WTC11 (cell line): ENCODE data around the gene PATL2.

Experiments used
- NFE2L1 ChIP-seq: sonication (generic); formaldehyde crosslinking; IDR thresholded peaks from 2 replicates; pipeline ENCODE4 v1.8.1; 2023; ENCODE audit warnings: missing genetic modification reagents
- NR2C2 ChIP-seq: sonication (generic); formaldehyde crosslinking; IDR thresholded peaks from 2 replicates; pipeline ENCODE4 v1.8.0; 2022; ENCODE audit warnings: mild to moderate bottlenecking, missing genetic modification reagents
- ZNF263 ChIP-seq: sonication (generic); formaldehyde crosslinking; IDR thresholded peaks from 2 replicates; pipeline ENCODE4 v1.8.1; 2022; ENCODE audit warnings: low read depth, mild to moderate bottlenecking, moderate library complexity, missing genetic modification reagents
- TF ChIP-seq, protein P1 (sequence below): sonication (generic); formaldehyde crosslinking; IDR thresholded peaks from 2 replicates; pipeline ENCODE4 v1.8.1; 2023; ENCODE audit warnings: mild to moderate bottlenecking, missing genetic modification reagents, moderate library complexity
- TF ChIP-seq, protein P2 (sequence below): sonication (generic); formaldehyde crosslinking; IDR thresholded peaks from 2 replicates; pipeline ENCODE4 v1.8.0; 2022; ENCODE audit warnings: mild to moderate bottlenecking, missing genetic modification reagents
- TF ChIP-seq, protein P3 (sequence below): fragments of 200-600 bp; IDR thresholded peaks from 2 replicates; pipeline ENCODE4 v1.8.0; 2022; ENCODE audit warnings: antibody characterized with exemption

DNA sequence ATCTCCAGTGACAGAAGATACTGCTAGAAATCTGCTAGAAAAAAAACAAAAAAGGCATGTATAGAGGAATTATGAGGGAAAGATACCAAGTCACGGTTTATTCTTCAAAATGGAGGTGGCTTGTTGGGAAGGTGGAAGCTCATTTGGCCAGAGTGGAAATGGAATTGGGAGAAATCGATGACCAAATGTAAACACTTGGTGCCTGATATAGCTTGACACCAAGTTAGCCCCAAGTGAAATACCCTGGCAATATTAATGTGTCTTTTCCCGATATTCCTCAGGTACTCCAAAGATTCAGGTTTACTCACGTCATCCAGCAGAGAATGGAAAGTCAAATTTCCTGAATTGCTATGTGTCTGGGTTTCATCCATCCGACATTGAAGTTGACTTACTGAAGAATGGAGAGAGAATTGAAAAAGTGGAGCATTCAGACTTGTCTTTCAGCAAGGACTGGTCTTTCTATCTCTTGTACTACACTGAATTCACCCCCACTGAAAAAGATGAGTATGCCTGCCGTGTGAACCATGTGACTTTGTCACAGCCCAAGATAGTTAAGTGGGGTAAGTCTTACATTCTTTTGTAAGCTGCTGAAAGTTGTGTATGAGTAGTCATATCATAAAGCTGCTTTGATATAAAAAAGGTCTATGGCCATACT, 4.1 kb upstream of the PATL2 start:
- TF ChIP-seq ZNF263 (no peak), NR2C2 (CRISPR knock-in tag) (no peak), NFE2L1 (CRISPR knock-in tag) (no peak)
- TF ChIP-seq, protein P1, sequence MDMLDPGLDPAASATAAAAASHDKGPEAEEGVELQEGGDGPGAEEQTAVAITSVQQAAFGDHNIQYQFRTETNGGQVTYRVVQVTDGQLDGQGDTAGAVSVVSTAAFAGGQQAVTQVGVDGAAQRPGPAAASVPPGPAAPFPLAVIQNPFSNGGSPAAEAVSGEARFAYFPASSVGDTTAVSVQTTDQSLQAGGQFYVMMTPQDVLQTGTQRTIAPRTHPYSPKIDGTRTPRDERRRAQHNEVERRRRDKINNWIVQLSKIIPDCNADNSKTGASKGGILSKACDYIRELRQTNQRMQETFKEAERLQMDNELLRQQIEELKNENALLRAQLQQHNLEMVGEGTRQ (CRISPR knock-in tag): no peak
- TF ChIP-seq, protein P2, sequence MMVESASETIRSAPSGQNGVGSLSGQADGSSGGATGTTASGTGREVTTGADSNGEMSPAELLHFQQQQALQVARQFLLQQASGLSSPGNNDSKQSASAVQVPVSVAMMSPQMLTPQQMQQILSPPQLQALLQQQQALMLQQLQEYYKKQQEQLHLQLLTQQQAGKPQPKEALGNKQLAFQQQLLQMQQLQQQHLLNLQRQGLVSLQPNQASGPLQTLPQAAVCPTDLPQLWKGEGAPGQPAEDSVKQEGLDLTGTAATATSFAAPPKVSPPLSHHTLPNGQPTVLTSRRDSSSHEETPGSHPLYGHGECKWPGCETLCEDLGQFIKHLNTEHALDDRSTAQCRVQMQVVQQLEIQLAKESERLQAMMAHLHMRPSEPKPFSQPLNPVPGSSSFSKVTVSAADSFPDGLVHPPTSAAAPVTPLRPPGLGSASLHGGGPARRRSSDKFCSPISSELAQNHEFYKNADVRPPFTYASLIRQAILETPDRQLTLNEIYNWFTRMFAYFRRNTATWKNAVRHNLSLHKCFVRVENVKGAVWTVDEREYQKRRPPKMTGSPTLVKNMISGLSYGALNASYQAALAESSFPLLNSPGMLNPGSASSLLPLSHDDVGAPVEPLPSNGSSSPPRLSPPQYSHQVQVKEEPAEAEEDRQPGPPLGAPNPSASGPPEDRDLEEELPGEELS (CRISPR knock-in tag): no peak
- TF ChIP-seq, protein P3, sequence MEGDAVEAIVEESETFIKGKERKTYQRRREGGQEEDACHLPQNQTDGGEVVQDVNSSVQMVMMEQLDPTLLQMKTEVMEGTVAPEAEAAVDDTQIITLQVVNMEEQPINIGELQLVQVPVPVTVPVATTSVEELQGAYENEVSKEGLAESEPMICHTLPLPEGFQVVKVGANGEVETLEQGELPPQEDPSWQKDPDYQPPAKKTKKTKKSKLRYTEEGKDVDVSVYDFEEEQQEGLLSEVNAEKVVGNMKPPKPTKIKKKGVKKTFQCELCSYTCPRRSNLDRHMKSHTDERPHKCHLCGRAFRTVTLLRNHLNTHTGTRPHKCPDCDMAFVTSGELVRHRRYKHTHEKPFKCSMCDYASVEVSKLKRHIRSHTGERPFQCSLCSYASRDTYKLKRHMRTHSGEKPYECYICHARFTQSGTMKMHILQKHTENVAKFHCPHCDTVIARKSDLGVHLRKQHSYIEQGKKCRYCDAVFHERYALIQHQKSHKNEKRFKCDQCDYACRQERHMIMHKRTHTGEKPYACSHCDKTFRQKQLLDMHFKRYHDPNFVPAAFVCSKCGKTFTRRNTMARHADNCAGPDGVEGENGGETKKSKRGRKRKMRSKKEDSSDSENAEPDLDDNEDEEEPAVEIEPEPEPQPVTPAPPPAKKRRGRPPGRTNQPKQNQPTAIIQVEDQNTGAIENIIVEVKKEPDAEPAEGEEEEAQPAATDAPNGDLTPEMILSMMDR: no peak
